MM.1S (cell line): ENCODE data around the gene DTX3.
"Not testable (repeated sequence)": the region's sequence is repeated elsewhere in the genome, so short reads cannot be mapped to it uniquely, and the experiment has no call there.

ENCODE experiments used
- DNase-seq: peaks from one replicate; pipeline ENCODE4 v3.0.0-alpha.2; 2015
- H2AFZ ChIP-seq: fragments of 300-600 bp; sonication (generic); 2 replicates; pipeline ENCODE4 v1.6.0; 2016; ENCODE audit warnings: antibody characterized with exemption, low read length
- H3F3A ChIP-seq: fragments of 300-600 bp; sonication (generic); 2 replicates; pipeline ENCODE4 v1.6.1; 2016; ENCODE audit warnings: mild to moderate bottlenecking, antibody characterized with exemption, low read length, moderate library complexity, mixed read lengths; ENCODE audit not compliant: insufficient read depth
- H3K27ac ChIP-seq: fragments of 300-600 bp; sonication (generic); 2 replicates; pipeline ENCODE4 v1.5.1; 2016; ENCODE audit warnings: mild to moderate bottlenecking, low read length
- H3K27me3 ChIP-seq: fragments of 300-600 bp; sonication (generic); replicated peaks from 2 replicates; pipeline ENCODE4 v1.6.0; 2016; ENCODE audit warnings: low read length; ENCODE audit not compliant: insufficient read depth
- H3K36me3 ChIP-seq: fragments of 300-600 bp; sonication (generic); replicated peaks from 2 replicates; pipeline ENCODE4 v1.6.1; 2016; ENCODE audit warnings: mild to moderate bottlenecking, low read length, mixed read lengths; ENCODE audit not compliant: insufficient read depth
- H3K4me1 ChIP-seq: fragments of 300-600 bp; sonication (generic); 2 replicates; pipeline ENCODE4 v1.6.1; 2016; ENCODE audit warnings: low read length, mixed read lengths
- H3K4me2 ChIP-seq: fragments of 300-600 bp; sonication (generic); 2 replicates; pipeline ENCODE4 v1.6.0; 2016; ENCODE audit warnings: low read depth, low read length
- H3K4me3 ChIP-seq: fragments of 300-600 bp; sonication (generic); 2 replicates; pipeline ENCODE4 v1.5.1; 2016; ENCODE audit warnings: low read length, mixed read lengths
- H3K79me2 ChIP-seq: fragments of 300-600 bp; sonication (generic); 2 replicates; pipeline ENCODE4 v1.6.1; 2016; ENCODE audit warnings: mixed run types, low read length, mixed read lengths
- H3K9ac ChIP-seq: fragments of 300-600 bp; sonication (generic); 2 replicates; pipeline ENCODE4 v1.6.1; 2016; ENCODE audit warnings: low read length, mixed read lengths
- H3K9me2 ChIP-seq: fragments of 300-600 bp; sonication (generic); replicated peaks from 2 replicates; pipeline ENCODE4 v1.6.1; 2016; ENCODE audit warnings: mild to moderate bottlenecking, low read length, mixed read lengths; ENCODE audit not compliant: insufficient read depth
- H3K9me3 ChIP-seq: fragments of 300-600 bp; sonication (generic); replicated peaks from 2 replicates; pipeline ENCODE4 v1.6.1; 2016; ENCODE audit warnings: mild to moderate bottlenecking, low read length, mixed read lengths; ENCODE audit not compliant: insufficient read depth
- H4K20me1 ChIP-seq: fragments of 300-600 bp; sonication (generic); 2 replicates; pipeline ENCODE4 v1.6.1; 2016; ENCODE audit warnings: mild to moderate bottlenecking, low read length, moderate library complexity, mixed read lengths; ENCODE audit not compliant: insufficient read depth
- CTCF ChIP-seq: fragments of 300-600 bp; sonication (generic); IDR thresholded peaks from 2 replicates; pipeline ENCODE4 v1.5.1; 2016; ENCODE audit warnings: antibody characterized with exemption, low read length, mixed read lengths
- EZH2 ChIP-seq: fragments of 300-600 bp; sonication (generic); optimal IDR thresholded peaks from 2 replicates; pipeline ENCODE3; 2017; ENCODE audit warnings: low read depth, mild to moderate bottlenecking, antibody characterized with exemption, low read length, mixed read lengths
- EZH2phosphoT487 ChIP-seq: fragments of 300-600 bp; sonication (generic); IDR thresholded peaks from 2 replicates; pipeline ENCODE4 v1.6.1; 2018; ENCODE audit warnings: antibody characterized with exemption, low read length

Gene DTX3

GRCh38 chr12:57564178-57564740, 40.4 kb upstream of the DTX3 start:
- no peak overlapping the region for H3K4me3 ChIP-seq
- H3K79me2 ChIP-seq: no peaks in the 10 kb centered on the region
- H3K9me3 ChIP-seq: no peaks in the 10 kb centered on the region
- no peak overlapping the region for H3K9ac ChIP-seq
- no peaks in the 10 kb centered on the region for H3K36me3 ChIP-seq
- TF ChIP-seq EZH2: no peak
- TF ChIP-seq EZH2phosphoT487: no peak
- no peak overlapping the region for H3K4me2 ChIP-seq
- no peak for DNase-seq
- 0 out of 2 replicates have a peak, but pooled peaks cover 3% of the 10 kb centered on the region for H3K27me3 ChIP-seq
- no peaks in the 10 kb centered on the region for H3K9me2 ChIP-seq
- no peak overlapping the region for H2AFZ ChIP-seq
- H3K4me1 ChIP-seq: no peaks in the 10 kb centered on the region
- H4K20me1 ChIP-seq: no peaks in the 10 kb centered on the region
- H3F3A ChIP-seq: no peaks in the 10 kb centered on the region
- no peak overlapping the region for H3K27ac ChIP-seq

- TF ChIP-seq EZH2: no peak
- TF ChIP-seq CTCF: no peak
- TF ChIP-seq EZH2phosphoT487: no peak
- no peaks in the 10 kb centered on the region for H3K9me3 ChIP-seq
- no peak overlapping the region for H3K4me2 ChIP-seq
- no peaks in the 10 kb centered on the region for H3K36me3 ChIP-seq
- H3K4me1 ChIP-seq: no peaks in the 10 kb centered on the region
- no peaks in the 10 kb centered on the region for H3F3A ChIP-seq
- H3K27me3 ChIP-seq: no peaks in the 10 kb centered on the region
- no peaks in the 10 kb centered on the region for H4K20me1 ChIP-seq
- no peaks in the 10 kb centered on the region for H3K9me2 ChIP-seq
- no peak overlapping the region for H3K4me3 ChIP-seq
- no peaks in the 10 kb centered on the region for H3K79me2 ChIP-seq
- no peak overlapping the region for H3K27ac ChIP-seq
- H2AFZ ChIP-seq: no peak overlapping the region
- no peak for DNase-seq
- H3K9ac ChIP-seq: no peak overlapping the region
These were observed 35.8 kb upstream of the DTX3 start for GRCh38 chr12:57568838-57569237.

- H3K4me1 ChIP-seq: no peaks in the 10 kb centered on the region
- no peak overlapping the region for H3K4me3 ChIP-seq
- TF ChIP-seq EZH2 (no peak), CTCF (no peak)
- H3F3A ChIP-seq: no peaks in the 10 kb centered on the region
- H3K36me3 ChIP-seq: no peaks in the 10 kb centered on the region
- H3K9ac ChIP-seq: no peak overlapping the region
- H3K79me2 ChIP-seq: no peaks in the 10 kb centered on the region
- no peaks in the 10 kb centered on the region for H3K9me2 ChIP-seq
- no peaks in the 10 kb centered on the region for H3K27me3 ChIP-seq
- H3K27ac ChIP-seq: no peak overlapping the region
- H3K4me2 ChIP-seq: no peak overlapping the region
- H4K20me1 ChIP-seq: no peaks in the 10 kb centered on the region
- no peaks in the 10 kb centered on the region for H3K9me3 ChIP-seq
- DNase-seq: no peak
- no peak overlapping the region for H2AFZ ChIP-seq
These were observed 34.8 kb upstream of the DTX3 start for GRCh38 chr12:57569858-57570257.

GRCh38 chr12:57570438-57570837, 34.2 kb upstream of the DTX3 start:
- H3K9me2 ChIP-seq, H3K79me2 ChIP-seq, H3K27ac ChIP-seq, H4K20me1 ChIP-seq, DNase-seq, H3K27me3 ChIP-seq, H3K9me3 ChIP-seq, H3K9ac ChIP-seq, H3F3A ChIP-seq, H3K4me1 ChIP-seq, H3K4me2 ChIP-seq, H3K36me3 ChIP-seq, H2AFZ ChIP-seq, H3K4me3 ChIP-seq: not testable (repeated sequence)
